Iris pigment epithelial cell (primary cell): ENCODE data around the gene PAQR7.

Experiments used
- DNase-seq: peaks from one replicate; pipeline ENCODE4 v3.0.0-alpha.2; 2011; ENCODE audit warnings: low read depth

The PAQR7 gene

DNA sequence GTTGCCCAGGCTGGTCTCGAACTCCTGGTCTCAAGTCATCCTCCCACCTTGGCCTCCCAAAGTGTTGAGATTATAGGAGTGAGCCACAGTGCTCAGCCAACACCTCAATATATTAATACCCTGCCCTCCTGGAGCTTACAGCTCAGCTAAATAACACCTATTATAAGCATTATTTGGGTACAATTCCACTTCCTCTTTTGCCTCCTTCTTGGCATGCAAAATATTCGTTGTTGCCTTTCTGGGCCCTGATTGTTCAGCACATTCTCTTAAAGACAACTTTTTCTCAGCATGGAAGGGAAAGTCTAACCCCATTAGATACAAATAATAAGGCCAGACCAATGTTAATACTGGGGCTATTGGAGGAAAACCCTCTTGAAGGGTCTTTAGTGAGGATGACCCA, 2.8 kb downstream of the PAQR7 start:
- no peak for DNase-seq

DNA sequence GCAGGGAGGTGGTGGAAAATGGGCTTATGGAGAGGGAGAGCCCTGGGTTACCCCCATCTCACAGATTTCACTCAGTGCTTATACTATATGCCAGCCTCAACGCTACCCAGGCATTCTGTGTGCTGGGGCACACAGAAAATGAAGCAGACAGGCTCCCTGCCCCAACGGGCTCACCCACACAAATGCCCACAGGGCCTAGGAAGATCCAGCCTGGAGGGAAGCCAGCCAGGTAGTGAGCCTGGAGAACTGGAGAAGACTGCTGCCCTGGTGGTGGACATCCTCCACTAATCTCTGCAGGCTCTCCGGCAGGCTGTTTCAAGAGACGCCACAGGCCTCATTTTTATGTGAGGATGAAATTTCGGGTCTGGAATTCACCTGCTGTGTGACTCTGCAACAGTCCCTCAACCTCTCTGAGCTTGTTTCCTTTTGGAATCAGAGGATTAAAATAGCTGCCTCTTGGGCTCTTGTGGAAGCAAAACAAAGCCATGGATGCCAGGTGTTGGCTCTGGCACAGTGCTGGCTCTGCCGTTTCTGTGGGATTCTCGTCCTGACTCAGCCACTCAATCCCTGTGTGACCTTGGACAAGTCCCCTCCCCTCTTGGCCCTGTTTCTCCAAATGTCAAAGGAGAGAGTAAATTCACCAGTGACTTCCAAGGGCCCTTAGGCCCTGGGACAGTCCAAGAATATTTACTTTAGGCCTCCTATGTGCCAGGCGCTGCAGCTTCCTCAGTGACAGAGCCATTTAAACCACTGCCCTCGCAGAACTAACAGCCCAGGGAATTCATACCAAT, 3.6 kb downstream of the PAQR7 start:
- DNase-seq: no peak

DNA sequence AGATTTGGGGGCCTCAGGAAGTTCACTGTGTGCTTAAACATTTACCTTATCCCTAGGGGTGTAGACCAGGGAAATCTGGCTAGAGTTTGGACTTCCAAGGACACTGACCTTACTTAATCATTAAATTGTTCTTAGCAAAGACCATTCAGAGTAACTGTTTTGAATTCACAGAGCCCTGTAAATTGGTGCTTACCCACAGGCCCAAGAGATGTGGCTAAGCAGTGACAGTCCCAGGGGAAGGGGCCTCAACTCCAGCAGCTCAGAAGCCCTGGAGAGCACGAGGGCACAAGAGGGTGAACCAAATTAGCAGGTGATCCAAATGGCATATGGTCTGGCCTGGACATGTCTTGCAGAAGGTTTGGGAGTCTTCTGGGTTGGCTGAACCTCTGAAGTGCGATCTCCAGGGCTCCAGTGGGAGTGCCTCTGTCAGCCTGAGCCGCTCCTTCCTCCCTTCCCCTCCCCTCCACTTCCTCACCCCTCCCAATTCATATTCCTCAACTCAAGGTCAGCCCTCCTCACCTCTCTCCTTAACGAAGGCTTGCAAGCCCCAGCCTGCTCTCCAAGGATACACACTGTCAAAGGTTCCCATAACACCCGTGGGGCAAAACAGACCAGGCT, 4.3 kb downstream of the PAQR7 start:
- DNase-seq: no peak

DNA sequence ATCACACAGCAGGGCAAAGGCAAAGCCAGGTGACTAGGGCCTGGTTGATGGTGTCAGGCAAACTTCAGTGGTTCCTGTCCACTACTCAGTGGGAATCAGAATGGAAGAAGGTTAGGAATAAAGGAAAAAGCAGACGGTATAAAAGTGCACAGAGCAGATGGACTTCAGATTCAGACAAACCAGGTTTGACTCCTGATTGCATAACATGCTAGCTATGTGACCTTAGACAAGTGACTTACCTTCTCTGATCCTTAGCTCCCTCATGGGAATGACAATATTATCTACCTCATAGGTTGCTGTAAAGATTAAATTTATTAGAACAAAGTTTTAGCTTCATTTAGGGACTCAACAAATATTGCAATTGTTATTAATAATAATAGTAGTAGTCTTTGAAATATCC, 4.9 kb downstream of the PAQR7 start:
- no peak for DNase-seq

DNA sequence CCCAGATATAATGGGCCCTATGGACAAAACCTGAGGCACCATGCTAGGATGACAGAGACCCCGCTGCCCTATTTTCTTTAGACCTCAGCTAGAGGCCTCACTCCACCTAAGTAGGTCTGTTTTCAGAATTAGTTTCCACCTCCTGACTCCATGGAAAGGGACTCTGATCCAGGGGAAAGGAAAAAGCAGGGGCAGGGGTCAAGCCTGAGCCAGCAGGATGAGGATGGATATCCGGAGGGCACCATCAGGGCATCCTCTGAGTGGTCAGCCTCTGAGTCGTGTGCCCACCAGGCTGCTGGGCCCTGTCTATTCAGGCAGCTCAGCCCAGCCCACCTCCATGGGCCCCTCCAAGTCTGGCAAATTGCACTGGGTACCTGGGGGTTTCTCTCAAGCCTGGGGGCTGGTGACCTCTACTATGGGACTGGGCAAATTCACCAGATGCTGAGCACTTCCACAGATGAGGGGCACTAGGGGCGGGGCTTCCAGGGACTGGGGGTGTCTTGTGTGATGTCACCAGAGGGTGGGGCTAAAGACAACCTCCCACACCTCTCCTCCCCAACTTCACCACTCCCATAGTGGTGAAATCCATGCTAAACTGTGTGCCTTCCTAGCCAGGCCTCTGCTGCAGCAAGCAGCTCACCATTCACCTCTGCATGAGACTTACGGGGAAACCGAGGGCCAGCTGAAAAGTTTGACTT, 5.5 kb downstream of the PAQR7 start:
- no peak for DNase-seq

DNA sequence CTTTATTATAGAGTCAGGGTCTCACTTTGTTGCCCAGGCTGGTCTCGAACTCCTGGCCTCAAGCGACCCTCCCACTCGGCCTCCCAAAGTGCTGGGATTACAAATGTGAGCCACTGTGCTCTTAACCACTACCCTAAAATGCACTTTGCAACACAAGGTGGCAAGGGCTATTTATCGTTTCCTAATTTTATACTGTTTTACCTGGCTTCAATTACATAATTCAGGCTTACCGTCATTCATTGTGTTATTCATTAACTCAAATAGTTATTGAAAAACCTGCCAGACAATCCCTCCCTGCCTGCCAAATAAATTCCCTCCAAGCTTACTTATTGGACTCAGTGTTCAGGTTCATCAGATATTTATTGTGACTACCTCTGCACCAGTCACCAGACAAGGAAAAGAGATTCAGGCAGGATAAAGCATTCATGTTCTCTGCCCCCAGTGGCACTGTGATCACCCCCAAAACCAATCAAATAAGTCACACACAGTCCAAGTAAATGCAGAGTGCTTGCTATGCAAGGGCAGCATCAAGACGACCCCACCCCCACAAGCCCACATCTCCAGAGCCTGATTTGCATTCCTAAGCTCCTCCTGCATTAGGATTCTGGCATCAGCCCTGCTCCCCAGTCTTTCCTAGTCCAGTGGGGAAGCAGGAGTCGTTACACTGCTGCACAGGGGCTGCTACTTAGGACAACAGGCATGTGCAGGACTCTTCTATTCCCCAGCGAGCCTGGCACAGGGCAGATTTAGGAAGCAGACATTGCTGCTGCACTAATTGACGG, 8.1 kb downstream of the PAQR7 start:
- no peak for DNase-seq

DNA sequence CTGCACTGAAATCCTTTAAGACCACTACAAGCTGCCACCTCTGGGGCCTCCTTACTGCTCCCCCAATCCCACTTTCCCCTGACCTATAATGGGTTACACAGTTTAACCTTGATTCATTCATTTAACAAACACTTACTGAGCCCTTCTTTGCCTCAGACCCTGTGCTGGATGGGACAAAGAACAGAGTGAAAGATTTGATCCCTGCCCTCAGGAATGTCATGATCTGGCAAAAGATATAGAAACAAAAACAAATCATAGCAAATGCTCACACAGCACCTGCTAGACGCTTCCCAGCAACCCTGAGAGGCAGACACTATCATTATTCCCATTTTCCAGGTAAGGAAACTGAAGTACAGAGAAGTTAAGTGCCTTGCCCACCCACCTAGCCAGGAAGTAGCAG, 9.2 kb downstream of the PAQR7 start:
- DNase-seq: no peak

DNA sequence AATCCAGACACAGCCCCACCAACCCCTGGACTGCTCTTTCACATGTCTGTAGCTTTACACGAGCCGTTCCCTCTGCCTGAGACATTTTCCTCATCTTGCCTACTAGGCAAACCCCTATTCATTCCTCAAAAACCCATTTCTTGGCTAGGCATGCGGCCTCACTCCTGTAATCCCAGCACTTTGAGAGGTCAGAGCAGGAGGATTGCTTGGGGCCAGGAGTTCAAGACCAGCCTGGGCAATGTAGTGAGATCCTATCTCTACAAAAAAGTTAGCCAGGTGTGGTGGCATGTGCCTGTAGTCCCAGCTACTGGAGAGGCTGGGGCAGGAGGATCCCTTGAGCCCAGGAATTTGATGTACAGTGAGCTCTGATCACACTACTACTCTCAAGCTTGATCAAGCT, 11.1 kb downstream of the PAQR7 start:
- DNase-seq: no peak

DNA sequence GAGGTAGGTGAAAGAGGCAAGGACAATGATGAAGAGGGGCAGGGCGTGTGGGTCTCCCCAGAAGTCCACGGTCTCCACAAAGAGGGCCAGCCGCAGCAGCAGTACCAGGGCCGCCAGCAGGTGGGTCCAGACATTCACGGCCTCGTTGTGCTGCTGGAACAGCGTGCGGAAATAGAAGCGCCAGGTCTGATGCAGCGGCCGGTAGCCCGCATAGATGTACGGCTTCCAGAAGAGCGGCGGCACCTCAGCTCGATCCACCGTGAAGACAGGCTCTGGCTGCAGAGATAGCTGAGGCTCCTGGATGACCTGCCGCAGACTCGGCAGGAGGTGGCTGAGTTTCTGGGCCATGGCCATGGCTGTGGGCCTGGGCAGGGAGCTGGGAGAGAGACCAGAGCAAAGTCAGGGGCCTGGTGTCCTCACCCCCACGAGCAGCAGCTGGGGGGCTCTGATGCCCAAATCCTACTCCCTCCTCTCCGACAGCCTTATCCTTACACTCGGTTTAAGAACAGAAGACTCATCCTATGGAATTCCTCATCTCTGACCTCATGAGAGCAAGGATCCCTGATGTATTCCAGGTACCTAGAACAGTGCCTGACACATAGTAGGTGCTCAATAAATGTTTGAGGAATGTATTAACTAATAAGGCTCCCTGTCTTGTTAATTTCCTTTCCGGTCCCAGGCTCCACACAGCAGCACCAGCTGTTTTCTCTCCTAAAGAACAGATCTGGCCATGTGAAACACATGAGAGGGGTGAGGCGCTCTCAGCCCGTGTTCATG, 11.8 kb downstream of the PAQR7 start:
- no peak for DNase-seq

DNA sequence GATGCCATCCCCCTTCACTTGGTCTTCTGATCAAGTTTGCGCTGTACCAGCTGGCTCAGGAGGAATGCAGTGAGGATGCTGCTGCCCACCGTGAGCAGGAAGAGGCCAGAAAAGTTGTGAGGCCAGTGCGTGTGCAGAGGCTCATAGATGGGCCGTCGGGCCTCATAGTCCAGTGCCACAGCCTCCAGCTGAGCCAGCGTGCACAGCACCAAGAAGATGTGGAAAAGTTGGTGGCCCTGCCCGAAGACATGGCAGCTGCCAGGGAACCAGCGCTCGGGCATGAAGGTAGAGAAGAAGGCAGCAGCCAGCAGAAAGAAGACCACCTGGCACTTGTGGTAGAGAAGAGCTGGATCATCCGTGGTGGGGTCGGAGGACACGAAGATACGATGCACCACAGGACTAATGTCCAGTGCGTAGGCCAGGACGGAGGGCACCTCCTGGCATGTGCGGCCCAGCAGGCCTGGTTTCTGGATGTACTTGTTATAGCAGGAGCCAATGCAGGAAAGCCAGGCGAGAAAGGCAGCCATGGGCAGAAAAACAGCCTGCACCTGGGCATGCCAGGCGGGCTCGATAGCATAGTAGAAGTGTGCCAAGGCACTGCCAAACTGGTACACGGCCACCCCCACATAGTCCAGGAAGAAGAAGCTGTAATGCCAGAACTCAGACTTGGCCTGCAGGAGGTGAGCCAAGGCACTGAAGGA, 12.6 kb downstream of the PAQR7 start:
- DNase-seq: no peak

DNA sequence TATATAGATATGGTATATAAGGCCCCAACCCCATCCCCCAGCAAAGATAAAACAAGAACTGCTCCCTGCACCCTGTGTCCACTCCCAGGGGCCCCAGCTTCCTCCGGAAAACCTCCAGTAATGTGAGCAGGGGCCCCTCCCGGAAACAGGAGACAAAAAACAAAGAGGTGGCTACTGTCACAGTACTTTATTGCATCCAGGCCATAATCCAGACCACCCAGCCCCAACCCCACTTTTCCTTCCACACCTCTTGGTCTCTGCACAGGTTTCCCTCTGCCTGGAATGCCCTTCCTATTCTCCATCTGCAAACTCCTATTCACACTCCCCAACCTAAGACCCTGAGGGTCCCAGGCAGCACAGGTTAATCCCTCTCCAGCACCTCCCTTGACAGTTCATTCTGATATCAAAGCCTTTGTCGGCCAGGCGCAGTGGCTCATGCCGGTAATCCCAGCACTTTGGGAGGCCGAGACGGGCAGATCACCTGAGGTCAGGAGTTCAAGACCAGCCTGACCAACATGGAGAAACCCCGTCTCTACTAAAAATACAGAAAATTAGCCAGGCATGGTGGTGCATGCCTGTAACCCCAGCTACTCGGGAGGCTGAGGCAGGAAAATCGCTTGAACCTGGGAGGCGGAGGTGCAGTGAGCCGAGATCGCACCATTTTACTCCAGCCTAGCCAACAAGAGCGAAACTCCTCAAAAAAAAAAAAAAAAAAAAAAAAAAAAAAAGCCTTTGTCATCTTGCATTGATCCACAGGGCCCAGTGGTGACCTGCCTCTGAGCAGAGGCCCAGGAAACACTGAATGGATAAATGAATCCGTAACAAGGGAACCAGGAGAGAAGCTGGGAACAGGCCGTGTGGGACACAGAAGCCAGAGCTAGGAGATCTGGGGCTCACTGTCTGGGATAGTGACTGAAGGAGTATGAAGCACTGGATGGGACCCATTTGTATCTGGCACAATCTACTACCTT, 13.9 kb downstream of the PAQR7 start:
- DNase-seq: no peak

DNA sequence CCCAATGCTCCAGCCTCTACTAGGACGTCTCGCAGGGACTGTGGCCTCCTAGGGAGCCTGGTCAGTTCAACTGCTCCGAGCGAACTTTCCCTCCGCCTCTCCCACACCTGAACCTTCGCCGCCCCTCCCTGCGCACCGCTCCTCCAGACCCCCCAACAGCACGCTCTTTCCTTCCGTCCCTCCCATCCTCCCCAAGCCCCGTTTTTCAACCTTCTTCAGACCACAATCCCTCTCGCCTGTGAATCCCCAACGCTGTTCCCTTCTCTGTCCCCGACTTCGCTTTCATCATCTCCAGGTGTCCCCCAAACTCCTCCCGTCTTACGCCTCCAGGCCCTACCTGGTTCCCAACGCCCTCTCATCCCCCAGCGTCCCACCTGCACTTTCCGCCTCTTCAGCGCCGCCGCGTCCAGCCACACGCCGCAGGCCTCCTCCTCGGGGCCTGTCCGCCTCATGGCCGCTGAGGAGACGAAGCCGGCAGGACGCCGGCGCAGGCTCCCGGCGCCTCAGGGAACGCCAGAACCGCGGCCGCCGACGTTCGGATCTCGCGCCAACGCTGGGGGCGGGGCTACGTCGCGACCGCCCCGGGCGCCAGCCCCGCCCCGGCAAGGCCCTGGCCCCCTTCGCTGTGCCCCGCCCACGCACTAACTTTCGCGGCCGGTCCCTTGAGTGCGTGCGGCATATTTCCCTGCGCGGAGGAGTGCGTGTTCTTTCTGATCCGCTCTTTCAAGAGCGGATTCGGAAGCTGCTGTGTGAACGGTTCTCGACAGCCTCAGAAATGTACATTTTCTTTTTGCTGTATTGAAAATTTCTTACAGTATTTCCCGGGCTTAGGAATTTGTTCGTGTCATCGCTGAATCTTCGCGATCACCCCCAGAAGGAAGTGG, 16.4 kb downstream of the PAQR7 start, which contains the start of gene AUNIP:
Gene AUNIP (minus strand): TSS at position 552 of the 884 bp plus-strand sequence. CDS start 100 bp downstream, at position 452.
- peak; percentile 90 for DNase-seq

DNA sequence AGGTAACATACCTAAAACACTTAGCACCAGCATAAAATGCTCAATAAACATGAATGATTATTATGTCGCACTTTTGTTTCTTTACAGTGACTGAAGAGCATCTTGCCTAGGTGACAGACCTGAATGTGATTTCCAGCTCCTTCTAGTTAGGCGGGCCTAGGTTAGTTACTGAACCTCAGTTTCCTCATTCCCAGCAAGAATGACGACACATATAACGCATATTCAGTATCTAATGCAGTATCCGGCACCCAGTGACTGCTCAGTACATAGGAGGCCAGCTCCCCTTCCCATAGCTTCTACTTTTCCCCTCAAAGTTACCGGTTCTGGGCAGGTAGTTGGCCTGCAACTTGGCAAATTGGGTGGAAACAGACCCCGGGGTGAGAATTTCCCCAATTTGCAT, 17.0 kb downstream of the PAQR7 start:
- DNase-seq: no peak

DNA sequence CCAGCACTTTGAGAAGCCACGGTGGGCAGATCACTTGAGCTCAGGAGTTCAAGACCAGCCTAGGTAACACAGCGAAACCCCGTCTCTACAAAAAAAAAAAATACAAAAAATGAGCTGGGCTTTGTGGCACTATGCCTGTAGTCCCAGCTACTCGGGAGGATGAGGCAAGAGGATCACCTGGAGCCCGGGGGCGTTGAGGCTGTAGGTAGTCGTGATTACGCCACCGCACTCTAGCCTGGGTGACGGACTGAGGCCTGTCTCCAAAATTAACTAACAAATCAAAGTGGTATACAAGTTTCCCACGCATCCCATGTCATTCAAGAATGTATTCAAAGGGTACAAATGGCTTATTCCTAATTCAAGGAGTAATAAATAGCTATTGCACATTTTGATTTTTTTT, 18.7 kb downstream of the PAQR7 start:
- no peak for DNase-seq

DNA sequence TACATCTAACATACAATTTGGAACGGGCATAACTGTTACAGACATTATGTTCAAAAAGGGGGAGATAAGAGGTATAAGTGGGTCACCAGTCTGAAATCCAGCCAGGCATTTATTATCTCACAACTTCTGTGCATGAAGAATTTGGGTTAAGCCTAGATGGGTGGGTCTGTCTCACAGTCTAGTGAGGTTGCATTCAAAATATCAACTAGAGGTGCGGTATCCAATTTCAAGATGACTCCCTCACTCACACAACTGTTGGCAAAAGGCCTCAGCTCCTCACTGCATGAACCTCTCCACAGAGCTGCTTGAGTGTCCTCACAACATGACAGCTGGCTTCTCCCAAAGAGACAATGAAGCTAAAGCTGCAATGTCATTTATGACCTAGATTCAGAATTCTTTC, 21.0 kb downstream of the PAQR7 start:
- peak; percentile 26 for DNase-seq

DNA sequence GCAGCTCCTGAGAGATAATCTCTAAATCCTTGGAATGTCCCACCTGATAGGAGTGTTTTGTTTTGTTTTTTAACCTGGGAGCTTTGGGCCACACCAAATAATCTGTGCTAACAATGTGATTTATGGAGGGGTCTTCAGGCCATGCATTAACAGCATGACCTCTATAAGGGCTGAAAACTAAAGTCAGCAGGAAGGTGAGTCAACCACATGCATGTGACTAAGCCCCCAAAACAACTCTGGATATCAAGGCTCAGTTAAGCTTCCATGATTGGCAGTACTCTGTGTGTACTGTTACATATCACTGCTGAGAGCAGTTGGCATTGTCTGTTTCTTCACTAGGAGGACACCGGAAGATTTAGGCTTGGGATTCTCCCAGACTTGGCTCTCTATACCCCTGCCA, 27.0 kb downstream of the PAQR7 start:
- peak; percentile 23 for DNase-seq

DNA sequence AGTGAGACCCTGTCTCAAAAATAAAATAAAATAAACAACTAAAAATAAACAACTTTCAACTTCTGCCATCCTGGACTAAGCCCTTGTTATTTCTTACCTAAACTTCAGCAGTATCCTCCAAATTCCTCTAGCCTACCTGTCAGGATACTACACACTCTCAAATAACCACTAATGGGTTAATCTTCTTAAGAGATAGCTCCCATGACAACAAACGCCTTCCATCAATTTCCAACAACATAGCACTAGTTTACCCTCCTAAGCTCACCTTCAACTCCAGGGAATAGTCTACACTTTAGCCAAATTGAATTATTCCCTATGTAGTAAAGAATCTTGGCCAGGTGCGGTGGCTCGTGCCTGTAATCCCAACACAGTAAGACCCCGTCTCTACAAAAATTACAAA, 27.6 kb downstream of the PAQR7 start:
- DNase-seq: no peak

DNA sequence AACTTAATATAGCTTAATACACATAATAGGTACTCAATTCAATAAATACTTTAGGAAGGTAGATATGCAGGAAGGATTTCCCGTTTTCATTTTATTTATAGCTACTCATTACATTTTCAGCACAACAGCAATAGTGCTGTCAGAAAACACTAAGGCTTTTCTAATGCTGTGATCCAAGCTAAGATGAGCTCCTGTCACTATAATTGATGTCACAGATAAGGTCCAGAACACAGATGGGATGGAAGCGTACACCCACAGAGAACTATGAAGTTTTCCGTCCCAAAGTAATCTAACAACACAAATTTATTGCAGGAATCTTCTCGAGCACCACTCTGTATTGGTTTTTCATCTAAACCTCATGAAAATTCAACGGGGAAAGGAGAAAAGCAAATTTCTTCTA, 29.8 kb downstream of the PAQR7 start:
- no peak for DNase-seq
